Measurements from ENCODE around the gene COL18A1.
"Not testable (repeated sequence)": the region's sequence is repeated elsewhere in the genome, so short reads cannot be mapped to it uniquely, and the experiment has no call there.

COL18A1 gene

DNA sequence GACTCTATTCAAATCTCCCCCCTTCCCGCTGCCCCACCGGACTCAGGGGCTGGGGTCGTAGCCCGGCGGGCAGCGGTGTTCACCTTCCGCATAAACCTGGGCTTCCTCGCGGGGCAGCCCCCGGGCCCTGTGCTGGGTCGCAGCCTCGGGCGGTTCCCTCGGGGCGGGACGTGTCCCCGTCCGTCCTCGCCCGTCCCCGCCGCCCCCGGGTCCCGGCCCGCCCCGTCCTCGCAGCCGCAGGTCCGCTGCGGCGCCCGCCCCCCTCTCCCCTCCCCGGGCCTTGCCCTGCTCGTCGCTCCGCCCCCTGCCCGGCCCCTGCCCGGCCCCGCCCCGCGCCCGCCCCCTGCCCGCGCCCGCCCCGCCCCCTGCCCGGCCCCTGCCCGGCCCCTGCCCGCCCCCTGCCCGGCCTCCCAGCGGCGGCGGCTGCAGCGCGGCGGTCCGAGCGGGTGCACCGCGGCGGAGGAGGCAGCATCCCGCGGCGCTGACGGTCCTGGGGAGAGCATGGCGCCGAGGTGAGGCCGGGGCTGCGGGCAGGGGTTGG is at the start of gene COL18A1:
Gene COL18A1 (plus strand): TSS at position 436 of the 541 bp plus-strand sequence. CDS start 66 bp downstream, at position 502.
- no peak for FAIRE-seq
- DNase-seq (ENCODE audit: extremely low spot score, insufficient read length, low read depth), result peak; percentile 14

DNA sequence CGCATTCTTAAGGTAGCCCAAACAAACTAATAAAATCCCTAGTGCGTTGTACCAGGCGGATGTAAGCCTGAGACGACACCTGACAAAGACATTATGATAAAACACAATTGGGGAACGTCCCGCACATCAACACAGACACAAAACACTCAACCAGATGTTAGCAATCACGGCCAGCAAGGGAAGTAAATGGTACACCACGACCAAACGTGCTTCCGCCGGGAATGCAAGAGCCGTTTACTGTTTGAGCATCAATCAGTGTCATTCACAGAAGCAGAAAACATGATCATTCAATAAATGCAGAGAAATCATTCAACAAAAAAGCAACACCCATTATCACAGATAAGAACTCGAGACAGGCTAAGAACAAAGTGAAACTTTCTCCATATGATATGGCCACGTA is 49.4 kb upstream of the COL18A1 start:
- FAIRE-seq, result no peak
- no peak for DNase-seq (ENCODE audit: extremely low spot score, insufficient read length, low read depth)

DNA sequence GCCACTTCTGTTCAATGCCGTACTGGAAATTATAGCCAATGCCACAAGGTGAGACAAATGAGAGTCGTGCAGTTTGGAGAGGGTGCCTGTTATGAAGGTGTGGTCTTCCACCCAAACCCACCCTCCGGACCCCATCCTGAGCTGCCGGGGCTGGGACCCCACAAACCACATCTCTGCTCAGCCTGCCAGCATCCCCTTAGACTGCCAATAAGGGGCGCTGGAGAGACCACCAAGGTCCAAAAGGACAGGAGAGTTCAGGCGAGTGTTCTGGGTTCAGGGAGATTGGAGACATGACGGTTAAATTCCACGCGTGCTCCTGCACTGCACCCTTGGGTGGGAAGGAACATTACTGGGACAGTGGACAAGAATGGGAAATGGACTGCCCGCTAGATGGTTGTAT is 48.7 kb upstream of the COL18A1 start:
- no peak for FAIRE-seq

DNA sequence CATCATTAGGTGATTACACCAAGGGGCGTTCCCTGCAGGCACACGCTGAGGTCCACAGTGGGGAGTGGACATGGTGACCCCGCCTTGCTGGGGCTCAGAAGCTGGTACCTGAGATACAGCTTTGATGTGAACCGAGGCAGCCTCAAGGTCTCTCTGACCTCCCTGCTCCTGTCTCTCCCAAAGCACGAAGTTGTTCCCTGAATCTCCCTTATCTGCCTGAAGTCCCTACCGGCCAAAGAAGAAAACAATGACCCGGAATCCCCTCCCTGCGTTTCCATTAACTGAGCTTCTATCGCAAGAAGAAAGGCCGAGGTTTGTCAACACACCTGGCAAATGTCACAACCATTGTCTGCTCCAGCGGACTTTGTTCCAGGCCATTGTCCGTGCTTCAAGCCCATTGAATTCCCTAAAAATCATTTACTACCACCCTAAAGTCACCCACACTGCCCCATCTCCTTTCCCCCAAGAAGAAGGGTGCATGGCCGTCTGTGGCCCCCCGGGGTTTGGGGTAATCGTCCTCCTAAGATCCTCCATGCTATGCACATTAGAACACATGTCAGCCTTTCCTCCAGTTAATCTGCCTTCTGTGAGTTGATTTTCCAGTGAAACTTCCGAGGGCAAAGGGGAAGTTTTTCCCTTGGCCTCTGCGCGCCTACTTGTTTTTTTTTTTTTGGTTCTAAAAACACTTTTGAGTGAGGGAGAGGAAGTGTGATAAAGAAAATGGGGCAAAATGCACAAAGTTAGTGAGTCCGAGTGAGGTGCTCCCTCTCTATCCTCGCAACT is 48.1 kb upstream of the COL18A1 start:
- FAIRE-seq (no peak), DNase-seq (ENCODE audit: extremely low spot score, insufficient read length, low read depth) (no peak)

More for the DNA sequence above, 48.7 kb upstream of the COL18A1 start:
- DNase-seq (ENCODE audit: extremely low spot score, insufficient read length, low read depth), result no peak

DNA sequence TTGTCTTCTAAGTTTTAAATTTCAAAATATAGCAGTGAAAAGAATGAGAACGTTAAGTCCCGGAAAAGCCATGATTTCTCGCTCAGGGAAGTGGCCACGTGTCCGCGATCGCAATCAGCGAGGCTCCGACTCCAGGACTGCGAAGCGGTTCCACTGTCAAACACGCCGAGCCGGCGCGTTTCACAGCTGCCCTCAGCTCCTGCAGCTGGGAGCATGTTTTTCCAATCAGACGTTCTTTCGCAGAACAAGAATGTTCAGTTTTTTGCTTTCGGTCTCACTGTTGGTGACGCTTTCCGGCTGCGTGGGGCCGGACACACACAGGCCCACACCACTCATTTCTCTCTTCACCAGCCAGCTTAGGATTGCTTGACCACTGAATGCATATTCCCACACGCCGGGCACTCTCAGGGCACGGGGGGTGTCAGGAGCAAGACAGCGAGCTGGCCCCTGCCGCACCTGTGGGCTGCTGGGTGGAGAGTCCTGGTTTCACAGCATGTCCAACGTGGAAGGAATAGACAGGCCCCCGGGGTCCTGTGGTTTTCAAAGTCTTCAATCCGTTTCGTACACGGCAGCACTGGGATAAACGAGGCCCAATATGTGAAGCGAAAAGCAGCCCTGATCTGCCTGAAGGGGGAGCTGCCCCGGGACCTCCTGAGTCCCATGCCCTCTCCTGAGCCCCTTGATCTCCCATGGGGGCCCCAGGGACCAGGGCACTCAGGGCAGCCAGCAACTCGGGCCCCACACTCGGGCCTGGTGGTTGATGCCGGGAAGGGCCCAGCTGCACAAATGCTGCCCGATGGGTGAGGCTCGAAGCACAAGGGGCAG is 47.3 kb upstream of the COL18A1 start:
- DNase-seq (ENCODE audit: extremely low spot score, insufficient read length, low read depth) (no peak), FAIRE-seq (no peak)

DNA sequence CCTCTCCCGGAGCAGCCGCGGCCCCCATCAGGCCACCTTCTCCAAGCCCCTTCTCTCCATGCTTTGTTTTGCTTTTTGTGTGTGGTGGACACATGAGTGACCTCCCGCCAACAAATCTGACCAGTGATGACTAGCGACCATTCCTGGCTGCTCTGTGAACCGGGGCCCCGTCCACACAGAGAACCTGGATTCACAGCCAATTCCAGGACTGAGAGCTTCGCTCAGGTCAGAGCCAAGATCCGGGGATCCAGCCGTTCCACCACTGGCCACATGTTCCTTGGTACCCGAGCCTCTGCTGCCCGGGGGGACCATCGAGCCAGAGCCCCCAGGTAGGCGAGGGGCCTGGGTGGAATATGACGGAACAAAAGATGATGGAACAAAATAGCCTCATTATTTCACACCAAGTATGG is 46.7 kb upstream of the COL18A1 start:
- DNase-seq (ENCODE audit: extremely low spot score, insufficient read length, low read depth), result no peak
- FAIRE-seq, result no peak

DNA sequence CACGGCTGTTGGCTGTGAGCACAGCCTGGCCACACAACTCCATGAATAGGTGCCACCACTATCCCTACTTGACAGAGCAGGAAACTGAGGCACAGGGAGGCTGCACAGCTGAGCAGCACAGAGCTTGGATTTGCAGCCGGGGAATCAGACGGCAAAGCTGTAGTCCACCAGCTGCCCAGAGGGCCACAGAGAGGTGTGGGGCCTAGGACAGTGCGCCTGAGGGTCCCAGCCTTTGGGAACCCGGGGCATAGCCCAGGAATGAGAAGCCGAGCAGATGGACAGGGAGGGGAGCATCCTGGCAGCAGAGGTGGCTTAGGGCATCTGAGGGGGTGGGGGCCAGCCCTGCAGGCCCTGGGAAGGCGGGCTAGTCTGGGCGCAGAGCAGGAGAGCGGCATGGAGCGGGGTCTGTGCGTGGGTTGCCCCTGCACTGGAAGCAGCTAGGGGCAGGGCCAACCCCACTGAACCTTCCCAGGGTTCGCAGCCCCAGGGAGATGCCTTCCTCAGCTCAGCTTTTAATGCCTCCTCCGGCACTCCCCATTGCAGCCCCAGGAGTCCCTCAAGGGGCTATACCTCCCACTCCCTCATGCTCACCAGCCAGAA is 46.2 kb upstream of the COL18A1 start:
- DNase-seq (ENCODE audit: extremely low spot score, insufficient read length, low read depth) (no peak), FAIRE-seq (no peak)

DNA sequence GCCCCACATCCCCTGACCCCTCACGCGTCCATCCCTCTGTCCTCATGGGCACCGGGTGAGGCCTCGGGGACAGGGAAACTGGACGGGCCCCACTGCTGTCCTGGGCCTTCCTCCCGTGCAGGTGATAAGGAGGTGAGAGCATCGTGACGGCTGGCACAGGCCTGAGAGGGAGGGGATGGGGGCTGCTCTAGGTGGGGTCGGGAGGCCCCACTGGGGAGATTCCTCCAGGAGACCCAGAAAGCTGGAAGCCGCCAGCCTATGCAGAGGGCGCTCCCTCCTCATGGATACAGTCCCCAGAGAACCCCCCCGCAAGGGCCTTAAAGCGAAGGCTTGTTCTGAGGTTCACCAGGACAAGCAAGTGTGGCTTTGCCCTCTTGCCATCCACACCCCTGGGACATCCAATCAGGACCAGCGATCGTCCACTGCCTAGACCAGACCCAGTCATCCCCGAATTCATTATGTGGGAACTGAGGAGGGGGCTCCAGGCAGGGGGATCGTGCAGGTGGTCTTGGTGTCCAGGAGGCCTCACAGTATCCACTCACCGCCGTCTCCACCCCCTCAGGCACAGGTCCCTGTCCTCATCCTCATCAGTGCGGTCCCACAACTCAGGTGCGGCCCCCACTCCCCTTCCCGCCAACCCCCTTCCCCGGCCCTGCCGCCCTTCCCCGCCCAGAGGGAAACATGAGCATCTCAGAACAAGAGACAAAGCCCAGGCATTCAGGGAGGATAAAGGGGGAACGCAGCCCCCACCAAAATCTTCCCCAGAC is 45.3 kb upstream of the COL18A1 start:
- DNase-seq (ENCODE audit: extremely low spot score, insufficient read length, low read depth) (no peak), FAIRE-seq (no peak)

DNA sequence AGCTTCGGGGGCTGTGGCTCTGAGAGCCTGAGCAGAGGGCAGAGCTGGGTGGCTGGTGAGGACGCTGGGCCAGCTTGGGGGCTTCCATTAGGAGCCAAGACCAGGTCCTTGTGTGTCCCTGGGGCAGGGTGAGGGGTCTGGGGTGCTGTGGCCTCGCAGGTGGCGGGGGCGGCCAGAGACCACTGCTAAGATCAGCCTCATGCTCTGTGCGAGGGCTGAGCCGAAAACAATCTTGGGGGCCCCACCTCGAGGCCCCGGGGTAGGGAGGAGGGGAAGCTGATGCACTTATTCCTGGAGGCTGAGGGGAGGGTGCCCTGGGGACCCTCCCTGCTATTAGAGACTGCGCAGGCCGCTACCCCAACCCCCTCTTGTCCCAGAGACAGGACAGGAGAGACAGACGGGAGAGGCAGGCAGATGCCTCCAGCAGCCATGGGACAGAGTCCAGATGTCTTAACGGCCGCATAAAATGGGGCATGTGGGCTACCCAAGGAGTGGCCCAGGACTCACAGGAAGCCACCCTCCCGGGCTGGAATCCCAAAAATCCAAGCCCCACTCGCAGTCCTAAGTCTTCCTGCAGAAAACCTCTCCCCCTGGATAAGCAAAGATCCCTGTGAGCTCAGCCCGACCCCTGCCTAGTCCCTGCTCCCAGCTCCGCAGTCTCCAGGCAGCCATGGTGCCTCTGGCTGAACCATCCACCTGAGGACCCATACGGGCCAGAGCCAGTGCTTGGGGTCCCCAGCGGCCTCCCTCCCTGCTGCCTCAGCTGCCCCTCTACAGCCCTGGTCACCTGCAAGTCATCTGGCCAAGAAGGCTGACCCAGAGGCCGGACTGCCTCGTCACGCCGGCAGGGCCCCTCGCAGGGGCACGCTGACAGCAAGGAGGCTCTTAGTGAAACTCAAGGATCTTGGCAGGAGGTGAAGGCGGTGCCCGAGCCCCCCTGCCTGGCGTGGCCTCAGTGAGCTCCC is 43.6 kb upstream of the COL18A1 start:
- FAIRE-seq (no peak), DNase-seq (ENCODE audit: extremely low spot score, insufficient read length, low read depth) (no peak)

DNA sequence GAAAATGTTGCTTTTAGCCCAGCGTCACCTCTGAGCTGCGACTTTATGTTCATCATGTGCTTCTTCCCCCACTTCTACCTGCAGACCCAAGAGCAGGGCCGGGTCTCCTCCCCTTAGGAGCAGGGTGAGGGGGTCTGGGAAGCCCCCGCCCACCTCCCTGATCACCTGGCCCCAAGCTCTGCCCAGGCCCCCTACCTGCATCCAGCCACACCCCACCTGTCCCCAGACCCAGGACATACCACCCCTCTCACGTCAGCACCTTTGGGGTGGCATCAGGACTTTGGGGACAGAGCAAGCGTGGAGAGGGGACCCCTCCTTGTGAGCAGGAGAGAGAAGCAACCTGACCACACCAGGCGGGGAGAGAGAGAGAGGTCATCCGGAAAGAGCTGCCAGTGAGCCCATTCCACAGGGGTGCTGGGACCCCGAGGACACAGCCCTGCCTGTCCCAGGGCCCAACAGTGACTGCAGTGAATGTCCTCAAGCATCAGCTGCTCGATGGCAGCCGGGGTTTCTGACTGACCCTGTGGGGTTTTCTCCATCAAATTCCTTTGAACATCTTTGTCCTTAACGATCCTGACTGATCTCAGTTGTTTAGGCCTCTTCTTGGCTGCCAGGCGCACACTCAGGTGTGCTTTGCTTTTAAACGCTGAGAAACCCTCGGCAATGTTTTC is 42.8 kb upstream of the COL18A1 start:
- FAIRE-seq (no peak), DNase-seq (ENCODE audit: extremely low spot score, insufficient read length, low read depth) (no peak)

DNA sequence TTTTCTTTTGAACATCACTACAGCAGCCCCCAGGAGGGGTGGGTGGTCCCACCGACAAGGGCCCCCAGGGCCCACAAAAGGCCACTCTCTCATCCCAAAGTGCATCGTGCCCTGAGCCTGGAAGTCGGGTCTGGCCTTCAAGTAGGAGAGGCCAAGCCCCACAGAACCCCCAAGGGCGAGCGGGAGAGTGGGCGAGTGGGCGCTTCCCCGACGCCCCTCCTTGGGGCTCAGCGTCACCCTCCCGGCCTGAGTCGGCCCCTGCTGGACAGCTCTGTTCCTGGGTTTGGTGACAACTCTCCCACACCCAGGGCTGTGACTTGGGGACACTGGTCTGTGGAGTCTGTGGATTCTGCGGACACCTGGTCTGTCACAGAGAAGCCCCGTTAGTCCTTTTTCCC is 42.2 kb upstream of the COL18A1 start:
- FAIRE-seq (no peak), DNase-seq (ENCODE audit: extremely low spot score, insufficient read length, low read depth) (no peak)

DNA sequence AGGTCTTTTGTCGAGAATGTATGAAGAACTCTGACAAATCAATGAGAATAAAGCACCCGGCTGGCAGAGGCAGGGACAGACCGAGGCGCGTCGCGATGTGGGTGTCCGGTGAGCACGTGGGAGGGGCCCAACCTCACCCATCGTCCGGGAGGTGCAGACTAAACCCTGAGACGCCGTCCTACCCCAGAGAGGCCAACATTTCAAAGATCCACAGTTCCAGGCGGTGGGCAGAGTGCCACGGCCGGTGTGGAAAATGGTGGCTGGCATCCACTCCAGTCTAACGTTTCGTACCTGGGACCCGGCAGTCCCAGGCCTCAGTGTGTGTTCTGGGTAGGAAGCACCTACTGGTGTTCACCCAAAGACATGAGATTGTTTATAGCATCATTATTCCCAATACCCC is 41.7 kb upstream of the COL18A1 start:
- FAIRE-seq; DNase-seq (ENCODE audit: extremely low spot score, insufficient read length, low read depth): not testable (repeated sequence)

DNA sequence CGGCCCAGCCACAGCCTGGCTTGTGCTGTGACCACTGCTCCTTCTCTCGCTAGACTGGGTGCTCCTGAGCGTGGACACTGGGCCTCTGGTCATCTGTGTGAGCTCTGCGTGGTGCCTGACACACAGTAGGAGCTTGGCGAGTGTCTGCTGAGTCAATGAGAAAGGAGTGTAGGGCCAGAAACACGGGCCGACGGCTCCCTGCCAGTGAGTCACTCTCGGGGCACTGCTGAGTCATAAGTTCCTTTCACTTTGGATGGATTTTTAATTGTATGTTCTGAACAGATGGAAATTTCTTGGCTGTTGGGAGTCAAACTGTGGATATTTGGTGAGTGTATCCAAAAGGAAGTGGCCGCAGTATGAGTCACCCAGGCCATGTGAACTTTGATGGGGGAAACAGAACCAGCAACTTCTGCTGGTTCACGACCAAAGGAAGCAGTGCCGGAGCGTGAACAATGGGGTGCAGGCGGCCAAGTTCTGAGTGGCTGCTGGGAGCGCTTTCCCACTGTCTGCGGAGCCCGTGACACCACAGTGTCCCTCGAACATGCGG is 41.0 kb upstream of the COL18A1 start:
- peak; percentile 39 for DNase-seq (ENCODE audit: extremely low spot score, insufficient read length, low read depth)
- peak; percentile 42 for FAIRE-seq

DNA sequence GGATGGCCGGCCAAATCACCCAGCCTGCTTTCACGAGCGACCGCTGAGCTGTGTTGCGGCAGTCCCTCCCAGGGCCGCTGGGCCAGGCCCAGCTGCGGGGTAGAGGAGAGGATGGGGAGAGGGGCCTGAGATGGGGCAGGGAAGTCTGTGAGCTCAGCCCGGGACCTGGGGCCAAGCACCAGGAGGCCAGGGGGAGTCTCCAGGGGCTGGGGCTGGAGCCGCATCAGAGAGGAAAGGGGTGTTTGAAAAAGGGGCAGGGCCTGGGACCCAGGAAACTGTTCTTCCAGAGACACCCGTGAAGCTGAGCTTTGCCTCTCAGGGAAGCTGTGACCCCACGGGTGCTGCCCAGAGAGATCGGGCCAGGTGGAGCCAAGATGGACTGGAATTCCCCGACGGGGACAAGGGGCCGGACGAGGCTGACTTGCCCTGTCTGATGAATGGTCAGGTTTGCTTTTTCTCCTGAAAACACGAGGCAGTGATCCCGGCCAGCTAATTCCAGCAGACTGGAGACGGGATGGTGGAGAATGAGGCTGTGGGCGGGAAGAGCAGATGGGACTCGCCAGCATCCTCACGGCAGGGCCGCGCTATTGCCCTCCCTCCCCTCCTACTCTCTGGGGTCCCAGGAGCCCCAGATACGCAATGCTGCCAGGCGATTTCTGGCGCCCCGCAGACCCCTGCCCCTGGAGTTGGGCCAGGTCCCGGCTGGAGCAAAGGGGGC is 40.3 kb upstream of the COL18A1 start:
- FAIRE-seq (no peak), DNase-seq (ENCODE audit: extremely low spot score, insufficient read length, low read depth) (no peak)

DNA sequence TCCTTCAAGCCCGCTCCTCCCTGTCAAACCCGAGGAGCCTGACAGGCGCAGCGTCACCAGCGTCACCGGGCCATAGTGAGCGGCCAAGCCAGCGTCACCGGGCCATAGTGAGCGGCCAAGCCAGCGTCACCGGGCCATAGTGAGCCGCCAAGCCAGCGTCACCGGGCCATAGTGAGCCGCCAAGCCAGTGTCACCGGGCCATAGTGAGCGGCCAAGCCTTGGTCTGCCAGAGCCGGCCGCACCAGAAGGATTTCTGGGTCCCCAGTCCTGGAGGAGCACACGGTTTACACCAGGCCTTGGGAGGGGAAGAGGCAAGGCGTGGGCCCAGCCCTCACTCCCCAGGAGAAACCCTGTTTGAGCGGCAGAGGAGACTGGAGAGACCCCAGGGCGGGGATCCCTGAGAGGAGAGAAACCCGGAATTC is 39.8 kb upstream of the COL18A1 start:
- FAIRE-seq (no peak), DNase-seq (ENCODE audit: extremely low spot score, insufficient read length, low read depth) (no peak)

DNA sequence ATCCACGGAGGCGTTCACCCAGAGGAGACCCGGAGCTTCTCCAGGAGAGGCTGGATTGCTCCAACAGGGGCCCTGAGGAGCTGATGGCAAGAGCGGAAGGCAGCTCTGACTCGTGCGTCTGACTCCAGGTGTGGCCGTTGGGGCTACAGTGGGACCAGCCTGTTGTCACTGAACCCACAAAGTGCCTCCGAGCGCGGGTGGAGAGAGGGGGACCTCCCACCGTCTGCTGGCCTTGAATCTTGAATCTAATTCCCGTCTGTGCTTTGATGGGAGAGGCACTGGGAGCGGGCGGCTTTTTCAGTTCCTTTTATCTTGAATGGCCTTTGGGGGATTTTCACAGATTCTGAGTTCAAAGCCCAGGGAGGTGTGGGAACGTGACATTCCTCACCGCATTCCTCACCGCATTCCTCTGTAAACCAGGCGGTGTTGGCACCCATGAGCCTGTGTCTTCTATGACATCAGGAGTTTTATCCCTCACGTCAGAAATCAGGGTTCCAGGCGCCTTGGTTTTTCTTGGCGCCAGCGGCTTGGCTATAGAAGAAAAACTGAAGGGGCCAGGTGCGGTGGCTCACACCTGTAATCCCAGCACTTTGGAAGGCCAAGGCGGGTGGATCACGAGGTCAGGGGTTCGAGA is 39.2 kb upstream of the COL18A1 start:
- FAIRE-seq, result no peak
- DNase-seq (ENCODE audit: extremely low spot score, insufficient read length, low read depth), result no peak

DNA sequence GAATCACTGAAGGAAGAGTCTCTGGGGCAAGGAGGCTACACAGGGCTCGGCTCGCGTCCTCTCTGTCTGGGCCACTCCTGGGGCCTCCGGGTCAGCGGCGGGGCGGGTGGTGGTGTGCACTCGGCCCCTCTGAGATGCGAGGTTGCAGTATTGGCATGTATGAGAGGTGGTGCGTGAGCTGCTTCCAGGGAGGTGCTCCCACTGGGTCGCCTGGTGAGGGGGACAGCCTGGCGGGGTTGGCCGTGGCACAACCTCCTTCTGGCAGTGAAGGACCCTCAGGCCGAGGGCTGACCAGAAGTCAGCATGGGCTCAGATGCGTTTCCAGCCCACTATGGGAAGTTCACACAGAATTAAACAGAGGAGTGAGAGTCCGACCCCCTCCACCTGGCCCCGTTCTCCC is 38.5 kb upstream of the COL18A1 start:
- no peak for FAIRE-seq
- DNase-seq (ENCODE audit: extremely low spot score, insufficient read length, low read depth), result no peak

Data from GM18507 (cell line).